HCT116 (cell line): Measurements from ENCODE around the gene SLC44A1. TPM values are rescaled to one million over a fixed set of nuclear protein-coding genes. Genes with fewer than 3 reads are reported as not detected.

ENCODE experiments used
- ATAC-seq: fragments of 200-7000 bp; cut with Tn5 transposase; 2 replicates; pipeline ENCODE4 v1.9.1; 2020; ENCODE audit warnings: mild to moderate bottlenecking, moderate library complexity
- BruUV-seq: library from RNA; stranded (reverse); fragments of 400-500 nt; replicated peaks from 2 replicates; lab custom pipeline; 2021; lab: Mats Ljungman, UMichigan
- CTCF ChIA-PET: fragments of 300-600 bp; sonication (Branson Sonifier 250); formaldehyde crosslinking; loops from one replicate; lab custom pipeline; 2021; ENCODE audit warnings: antibody characterized with exemption; lab: Charles Lee
- POLR2A ChIA-PET: fragments of 300-600, 350-600 bp; sonication (Branson Sonifier 250); formaldehyde crosslinking; loops from one replicate; lab custom pipeline; 2021; ENCODE audit warnings: antibody characterized with exemption; lab: Charles Lee
- RAD21 ChIA-PET, 2 experiments: fragments of 300-600 bp; sonication (Branson Sonifier 250); formaldehyde crosslinking; loops; one replicate each; lab custom pipeline; 2023; ENCODE audit warnings: low total read pairs in 2 of 2; ENCODE audit not compliant: uncharacterized antibody in 2 of 2, unreplicated experiment in 2 of 2, low non-redundant PET in 1 of 2; lab: Charles Lee
- DNase-seq: peaks from one replicate; pipeline ENCODE4 v3.0.0-alpha.2; 2010; ENCODE audit warnings: low read depth, low spot score
- H2AFZ ChIP-seq: fragments of 200-600 bp; shearing (Covaris generic), sonication (generic); 2 replicates; pipeline ENCODE4 v1.6.1; 2017; ENCODE audit warnings: low read depth, mixed run types, mixed read lengths, antibody characterized with exemption, low read length; ENCODE audit not compliant: poor library complexity, severe bottlenecking
- H3K27ac ChIP-seq: 2 replicates; pipeline ENCODE4 v1.5.1; 2012; ENCODE audit warnings: low read depth, low read length
- H3K27me3 ChIP-seq: fragments of 200-600 bp; sonication (generic); 2 replicates; pipeline ENCODE4 v1.6.1; 2016; ENCODE audit warnings: mixed run types, low read length, mixed read lengths; ENCODE audit not compliant: insufficient read depth
- H3K36me3 ChIP-seq, 2 experiments: fragments of 200-500 bp in 1 of 2; fragments of 200-600 bp in 1 of 2; sonication (Bioruptor generic) in 1 of 2; sonication (generic) in 1 of 2; 2 replicates each; pipeline versions ENCODE4 v1.5.1 to v1.6.1; 2014 to 2016; ENCODE audit warnings: low read length in 2 of 2, inconsistent platforms in 1 of 2, mixed read lengths in 1 of 2, mixed run types in 1 of 2; ENCODE audit not compliant: insufficient read depth in 2 of 2, control insufficient read depth in 1 of 2
- H3K4me1 ChIP-seq, 2 experiments: fragments of 200-600 bp in 1 of 2; sonication (generic) in 1 of 2; 2 replicates each; pipeline versions ENCODE4 v1.5.1 to v1.6.1; 2012 to 2017; ENCODE audit warnings: low read length in 2 of 2, inconsistent platforms in 1 of 2, mild to moderate bottlenecking in 1 of 2, mixed read lengths in 1 of 2, mixed run types in 1 of 2, moderate library complexity in 1 of 2; ENCODE audit not compliant: insufficient read depth in 2 of 2, control insufficient read depth in 1 of 2
- H3K4me2 ChIP-seq: fragments of 200-600 bp; sonication (generic); 2 replicates; pipeline ENCODE4 v1.6.1; 2017; ENCODE audit warnings: mixed run types, low read length, mixed read lengths
- H3K4me3 ChIP-seq, 2 experiments: fragments of 200-600 bp in 1 of 2; sonication (generic) in 1 of 2; replicated peaks in 1 of 2; 2 replicates each; pipeline ENCODE4 v1.5.1; 2011 to 2016; ENCODE audit warnings: low read length in 2 of 2, control low read depth in 1 of 2, low read depth in 1 of 2, mild to moderate bottlenecking in 1 of 2, mixed read lengths in 1 of 2, mixed run types in 1 of 2
- H3K79me2 ChIP-seq: fragments of 200-600 bp; sonication (generic); 2 replicates; pipeline ENCODE4 v1.6.1; 2017; ENCODE audit warnings: mild to moderate bottlenecking, mixed run types, low read length, moderate library complexity, mixed read lengths; ENCODE audit not compliant: insufficient read depth
- H3K9ac ChIP-seq: fragments of 200-600 bp; sonication (generic); 2 replicates; pipeline ENCODE4 v1.6.1; 2016; ENCODE audit warnings: low read length, mixed read lengths
- H3K9me2 ChIP-seq: fragments of 200-600 bp; sonication (generic), shearing (Covaris generic); 2 replicates; pipeline ENCODE4 v1.6.1; 2017; ENCODE audit warnings: mixed run types, mild to moderate bottlenecking, moderate library complexity; ENCODE audit not compliant: insufficient read depth
- H3K9me3 ChIP-seq, 2 experiments: fragments of 200-500 bp in 1 of 2; fragments of 200-600 bp in 1 of 2; sonication (Bioruptor generic) in 1 of 2; sonication (generic) in 1 of 2; 2 replicates each; pipeline ENCODE4 v1.6.1; 2014 to 2017; ENCODE audit warnings: low read length in 2 of 2, mixed read lengths in 2 of 2, inconsistent platforms in 1 of 2, low read depth in 1 of 2, mild to moderate bottlenecking in 1 of 2, mixed run types in 1 of 2, moderate library complexity in 1 of 2; ENCODE audit not compliant: control insufficient read depth in 1 of 2, insufficient read depth in 1 of 2
- H4K20me1 ChIP-seq: fragments of 200-600 bp; sonication (generic), shearing (Covaris generic); 2 replicates; pipeline ENCODE4 v1.6.1; 2017; ENCODE audit warnings: mixed run types, mild to moderate bottlenecking, moderate library complexity; ENCODE audit not compliant: insufficient read depth
- ATF3 ChIP-seq: IDR thresholded peaks from 2 replicates; pipeline ENCODE4 v1.6.1; 2012
- CBX3 ChIP-seq: IDR thresholded peaks from 2 replicates; pipeline ENCODE4 v1.6.1; 2012; ENCODE audit warnings: low read depth
- CTCF ChIP-seq, 3 experiments: fragments of 200-600 bp in 1 of 3; sonication (generic) in 1 of 3; IDR thresholded peaks in 2 of 3; conservative IDR thresholded peaks in 1 of 3; 2 replicates each; pipeline ENCODE4 v1.5.1; 2012 to 2017; ENCODE audit warnings: low read depth in 2 of 3, low read length in 2 of 3, antibody characterized with exemption in 1 of 3, borderline replicate concordance in 1 of 3, control low read depth in 1 of 3, mild to moderate bottlenecking in 1 of 3, mixed read lengths in 1 of 3, mixed run types in 1 of 3, moderate library complexity in 1 of 3; ENCODE audit not compliant: insufficient read depth in 1 of 3
- EZH2phosphoT487 ChIP-seq: fragments of 200-600 bp; IDR thresholded peaks from 2 replicates; pipeline ENCODE4 v1.6.1; 2018; ENCODE audit warnings: antibody characterized with exemption, borderline replicate concordance
- JUND ChIP-seq: IDR thresholded peaks from 2 replicates; pipeline ENCODE4 v1.6.1; 2012
- POLR2A ChIP-seq: IDR thresholded peaks from 2 replicates; pipeline ENCODE4 v1.7.0; 2011; ENCODE audit warnings: borderline replicate concordance; ENCODE audit not compliant: insufficient read depth, insufficient read length; ENCODE audit errors: extremely low read depth
- RAD21 ChIP-seq: IDR thresholded peaks from 2 replicates; pipeline ENCODE4 v1.6.1; 2012; ENCODE audit warnings: low read depth, mild to moderate bottlenecking
- SIN3A ChIP-seq: IDR thresholded peaks from 2 replicates; pipeline ENCODE4 v1.6.1; 2012; ENCODE audit warnings: low read depth
- YY1 ChIP-seq: IDR thresholded peaks from 2 replicates; pipeline ENCODE4 v1.6.1; 2011; ENCODE audit warnings: low read length, low read depth, moderate library complexity, mild to moderate bottlenecking; ENCODE audit not compliant: insufficient replicate concordance; ENCODE audit errors: extremely low read depth
- ZBTB33 ChIP-seq: IDR thresholded peaks from 2 replicates; pipeline ENCODE4 v1.6.1; 2011; ENCODE audit warnings: mild to moderate bottlenecking, low read length, moderate library complexity; ENCODE audit not compliant: insufficient replicate concordance; ENCODE audit errors: extremely low read depth
- ZFX ChIP-seq: fragments of 450-650 bp; IDR thresholded peaks from 2 replicates; pipeline ENCODE4 v1.6.1; 2017
- intact Hi-C: fragments of 100-400 bp; cut with micrococcal nuclease; formaldehyde crosslinking; loops from 2 replicates; pipeline ENCODE4 v1.10.0; 2022
- total RNA-seq: library from RNA; stranded (reverse); gene quantifications from one replicate; pipeline ENCODE4 v1.2.1, GENCODE V29; 2021; ENCODE audit not compliant: unreplicated experiment

The SLC44A1 gene
- total RNA-seq, 1 experiment from 2014 or later: 44.1 TPM

- Histone ChIP-seq H3K9ac (no peak overlapping the region), H3K27ac (no peak overlapping the region), H4K20me1 (no peaks in the 10 kb centered on the region), H3K79me2 (no peaks in the 10 kb centered on the region), H3K4me3 (no peak overlapping the region), H3K27me3 (no peaks in the 10 kb centered on the region), H2AFZ (no peak overlapping the region), H3K4me1 (no peaks in the 10 kb centered on the region), H3K36me3 (no peaks in the 10 kb centered on the region), H3K9me3 (0 out of 4 replicates have a peak, but pooled peaks cover 4 to 9% of the 10 kb centered on the region in 2 experiments), H3K9me2 (no peaks in the 10 kb centered on the region), H3K4me2 (no peak overlapping the region)
- ChIA-PET RAD21 (no interaction called here), POLR2A (no interaction called here), CTCF (no interaction called here)
- ATAC-seq: no peak
- DNase-seq: no peak
- TF ChIP-seq POLR2A (no peak), SIN3A (no peak), EZH2phosphoT487 (no peak), ZFX (no peak), CTCF (IDR thresholded peaks at IDR 0.05 in 2 of 3, conservative IDR thresholded peaks at IDR 0.05 in 1 of 3; ENCODE audit: borderline replicate concordance in 1 of 3, insufficient read depth in 1 of 3, low read depth in 2 of 3, low read length in 2 of 3) (no peak), YY1 (no peak), ATF3 (no peak)
- intact Hi-C loops: no loop called here
- no TSS peak for BruUV-seq
Measured at GRCh38 chr9:105220451-105220850, 24.0 kb upstream of the SLC44A1 start.

GRCh38 chr9:105223544-105224140, 20.8 kb upstream of the SLC44A1 start:
- RAD21 ChIA-PET: no interaction called here
- H3K27ac ChIP-seq: no peak overlapping the region
- no peaks in the 10 kb centered on the region for H3K9me2 ChIP-seq
- 0 out of 4 replicates have a peak, but pooled peaks cover 4 to 9% of the 10 kb centered on the region in 2 experiments for H3K9me3 ChIP-seq
- no peaks in the 10 kb centered on the region for H3K79me2 ChIP-seq
- no TSS peak for BruUV-seq
- no peak overlapping the region for H3K4me3 ChIP-seq
- no peaks in the 10 kb centered on the region for H3K4me1 ChIP-seq
- CTCF ChIA-PET: no interaction called here
- POLR2A ChIA-PET: no interaction called here
- H4K20me1 ChIP-seq: no peaks in the 10 kb centered on the region
- TF ChIP-seq JUND: no peak
- no peak for TF ChIP-seq RAD21
- TF ChIP-seq ZBTB33: no peak
- 0 out of 2 replicates have a peak, but pooled peaks have one; percentile 37 for TF ChIP-seq CBX3
- TF ChIP-seq, all 23 proteins: peak for 1
- Histone ChIP-seq H3K27me3 (no peaks in the 10 kb centered on the region), H3K36me3 (no peaks in the 10 kb centered on the region), H2AFZ (no peak overlapping the region), H3K9ac (no peak overlapping the region), H3K4me2 (no peak overlapping the region)
- no peak for DNase-seq
- intact Hi-C loops: no loop called here
- no peak for ATAC-seq
